BLaER1 (cell line): ENCODE data around the gene FBXO28.

Experiments used
- H3K27ac ChIP-seq: shearing (Covaris generic); formaldehyde crosslinking; 2 replicates; pipeline ENCODE4 v1.8.1; 2022
- H3K27me3 ChIP-seq: shearing (Covaris generic); formaldehyde crosslinking; 2 replicates; pipeline ENCODE4 v1.8.1; 2022
- H3K36me3 ChIP-seq: shearing (Covaris generic); formaldehyde crosslinking; 2 replicates; pipeline ENCODE4 v1.8.1; 2022
- H3K4me1 ChIP-seq: shearing (Covaris generic); formaldehyde crosslinking; 2 replicates; pipeline ENCODE4 v1.8.1; 2022
- H3K4me2 ChIP-seq: shearing (Covaris generic); formaldehyde crosslinking; 2 replicates; pipeline ENCODE4 v1.8.1; 2022
- H3K4me3 ChIP-seq: shearing (Covaris generic); formaldehyde crosslinking; 2 replicates; pipeline ENCODE4 v1.8.1; 2022
- H3K9ac ChIP-seq: shearing (Covaris generic); formaldehyde crosslinking; 2 replicates; pipeline ENCODE4 v1.8.1; 2022
- H3K9me3 ChIP-seq: shearing (Covaris generic); formaldehyde crosslinking; 2 replicates; pipeline ENCODE4 v1.8.1; 2022
- H4K20me1 ChIP-seq: shearing (Covaris generic); formaldehyde crosslinking; 2 replicates; pipeline ENCODE4 v1.8.1; 2022
- Cebpa-rat ChIP-seq: shearing (Covaris generic); IDR thresholded peaks from 2 replicates; pipeline ENCODE4 v1.8.1; 2022

The FBXO28 gene

DNA sequence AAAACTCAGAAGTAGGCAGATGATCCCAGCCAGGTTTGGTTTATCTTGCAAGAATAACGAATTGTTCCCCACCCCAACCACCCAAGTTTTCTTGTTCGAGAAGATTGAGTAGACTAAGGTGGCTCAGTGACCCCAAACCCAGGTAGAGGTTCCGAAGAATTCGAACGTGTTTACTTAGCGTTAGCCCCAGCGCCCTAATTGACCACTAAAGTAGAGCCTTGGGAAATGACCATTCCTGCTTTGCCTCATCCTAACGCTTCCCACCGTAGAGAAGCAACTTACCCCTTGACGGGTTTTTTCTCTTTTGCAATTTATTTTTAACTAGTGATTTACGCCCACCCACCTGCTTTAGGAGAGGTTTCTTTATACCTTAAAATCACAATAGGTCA lies 870 bp downstream of the FBXO28 start:
- no peak for TF ChIP-seq Cebpa-rat
- Histone ChIP-seq H3K9me3 (no peaks in the 10 kb centered on the region), H3K36me3 (peaks cover 10% of the 10 kb centered on the region; the same call in 1 of the 2 replicates), H3K4me2 (peak overlapping the region; percentile 93), H3K9ac (peak overlapping the region; percentile 97), H4K20me1 (peaks cover 49% of the 10 kb centered on the region), H3K4me3 (peak overlapping the region; percentile 96), H3K27ac (peak overlapping the region; percentile 96), H3K27me3 (no peaks in the 10 kb centered on the region), H3K4me1 (peaks cover 32% of the 10 kb centered on the region)

DNA sequence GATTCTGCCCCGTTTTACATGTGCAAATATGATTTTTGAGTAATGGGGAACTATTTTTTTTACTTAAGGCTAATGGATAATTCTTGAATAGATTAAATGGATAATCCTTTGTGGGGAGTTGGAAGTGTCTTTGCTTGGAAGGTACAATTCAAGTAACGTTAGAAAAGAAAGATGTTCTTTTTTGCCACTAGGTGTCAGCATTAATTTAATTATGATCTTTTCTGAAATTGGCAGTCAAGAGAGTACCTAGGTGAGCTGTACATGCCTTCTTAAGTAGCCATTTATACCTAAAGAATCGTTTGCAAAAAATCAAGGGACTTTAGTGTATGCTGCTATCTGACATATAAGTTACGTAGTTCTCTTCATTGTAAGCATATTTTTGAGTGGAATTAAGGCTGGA lies 2.2 kb downstream of the FBXO28 start:
- Histone ChIP-seq H4K20me1 (peaks cover 62% of the 10 kb centered on the region), H3K4me2 (peak overlapping the region; percentile 93), H3K27me3 (no peaks in the 10 kb centered on the region), H3K4me3 (no peak overlapping the region), H3K4me1 (peaks cover 32% of the 10 kb centered on the region), H3K36me3 (peaks cover 18% of the 10 kb centered on the region; the same call in 1 of the 2 replicates), H3K9ac (no peak overlapping the region), H3K9me3 (no peaks in the 10 kb centered on the region), H3K27ac (no peak overlapping the region)
- no peak for TF ChIP-seq Cebpa-rat

GRCh38 chr1:224118688-224119087 lies 4.8 kb downstream of the FBXO28 start:
- no peak for TF ChIP-seq Cebpa-rat
- Histone ChIP-seq H3K9ac (no peak overlapping the region), H3K4me3 (no peak overlapping the region), H3K27ac (no peak overlapping the region), H3K27me3 (no peaks in the 10 kb centered on the region), H3K4me1 (peaks cover 22% of the 10 kb centered on the region; the same call in 1 of the 2 replicates), H3K4me2 (no peak overlapping the region), H3K9me3 (no peaks in the 10 kb centered on the region), H3K36me3 (peaks cover 21% of the 10 kb centered on the region), H4K20me1 (peaks cover 88% of the 10 kb centered on the region)

GRCh38 chr1:224123136-224123535 lies 9.2 kb downstream of the FBXO28 start:
- H3K4me2 ChIP-seq = no peak overlapping the region
- H3K36me3 ChIP-seq = peaks cover 42% of the 10 kb centered on the region
- TF ChIP-seq Cebpa-rat = no peak
- H3K4me3 ChIP-seq = no peak overlapping the region
- H4K20me1 ChIP-seq = peaks cover 98% of the 10 kb centered on the region
- no peaks in the 10 kb centered on the region for H3K4me1 ChIP-seq
- no peak overlapping the region for H3K27ac ChIP-seq
- H3K9ac ChIP-seq = no peak overlapping the region
- no peaks in the 10 kb centered on the region for H3K27me3 ChIP-seq
- H3K9me3 ChIP-seq = no peaks in the 10 kb centered on the region

DNA sequence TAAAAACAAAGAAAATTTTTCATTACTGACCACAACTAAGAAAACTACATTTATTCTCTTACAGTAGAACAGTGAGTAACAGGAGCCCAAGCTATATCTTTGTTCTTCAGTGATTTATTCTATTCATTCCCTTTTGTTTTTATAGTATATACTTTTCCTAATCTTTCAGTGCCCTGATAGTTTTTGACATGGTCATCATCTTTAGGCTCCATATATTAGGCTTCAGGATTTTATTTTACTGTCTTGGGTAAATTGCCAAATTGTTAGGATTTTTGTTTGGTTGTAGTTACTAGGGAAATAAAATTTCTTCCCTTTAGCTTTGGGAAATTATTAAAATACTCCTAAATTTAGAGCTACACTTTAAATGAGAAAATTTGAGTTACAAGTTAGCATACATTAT lies 10.3 kb downstream of the FBXO28 start:
- Histone ChIP-seq H4K20me1 (peaks cover 87% of the 10 kb centered on the region), H3K36me3 (peaks cover 46% of the 10 kb centered on the region)

GRCh38 chr1:224127925-224128819 lies 14.3 kb downstream of the FBXO28 start:
- Histone ChIP-seq H3K27me3 (no peaks in the 10 kb centered on the region), H4K20me1 (peaks cover 48% of the 10 kb centered on the region)

More for the DNA sequence above, 10.3 kb downstream of the FBXO28 start:
- no peak overlapping the region for H3K27ac ChIP-seq
- H3K4me1 ChIP-seq = no peaks in the 10 kb centered on the region
- H3K4me2 ChIP-seq = no peak overlapping the region
- H3K4me3 ChIP-seq = no peak overlapping the region
- H3K9me3 ChIP-seq = no peaks in the 10 kb centered on the region
- H3K9ac ChIP-seq = no peak overlapping the region
- H3K27me3 ChIP-seq = no peaks in the 10 kb centered on the region
- no peak for TF ChIP-seq Cebpa-rat

DNA sequence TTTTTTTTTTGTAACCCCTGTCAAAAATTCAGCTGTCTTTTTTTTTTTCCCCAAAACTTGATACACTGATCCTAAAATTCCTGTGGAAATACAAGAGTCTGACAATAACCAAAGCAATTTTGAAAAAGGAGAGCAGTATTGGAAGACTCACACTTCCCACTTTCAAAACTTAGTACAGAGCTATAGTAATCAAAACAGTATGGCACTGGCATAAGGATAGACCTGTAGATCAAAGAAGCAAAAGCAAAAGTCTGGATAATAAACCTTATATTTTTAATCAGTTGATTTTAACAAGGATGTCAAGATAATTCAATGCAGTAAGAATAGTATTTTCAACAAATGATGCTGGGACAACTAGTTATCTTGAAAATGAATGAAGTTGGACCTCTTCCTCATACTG lies 17.3 kb downstream of the FBXO28 start:
- H3K4me1 ChIP-seq = no peaks in the 10 kb centered on the region
- peaks cover 17% of the 10 kb centered on the region for H4K20me1 ChIP-seq
- H3K9me3 ChIP-seq = peaks cover 14% of the 10 kb centered on the region; the same call in 1 of the 2 replicates
- no peak overlapping the region for H3K9ac ChIP-seq
- no peak overlapping the region for H3K27ac ChIP-seq
- no peak overlapping the region for H3K4me2 ChIP-seq
- no peak for TF ChIP-seq Cebpa-rat
- H3K36me3 ChIP-seq = peaks cover 83% of the 10 kb centered on the region
- H3K4me3 ChIP-seq = no peak overlapping the region
- no peaks in the 10 kb centered on the region for H3K27me3 ChIP-seq

More at GRCh38 chr1:224127925-224128819, 14.3 kb downstream of the FBXO28 start:
- Histone ChIP-seq H3K4me2 (no peak overlapping the region), H3K9me3 (peaks cover 14% of the 10 kb centered on the region; the same call in 1 of the 2 replicates), H3K4me3 (no peak overlapping the region), H3K4me1 (no peaks in the 10 kb centered on the region), H3K36me3 (peaks cover 71% of the 10 kb centered on the region), H3K27ac (no peak overlapping the region), H3K9ac (no peak overlapping the region)
- no peak for TF ChIP-seq Cebpa-rat

- no peaks in the 10 kb centered on the region for H3K27me3 ChIP-seq
- H3K4me1 ChIP-seq = no peaks in the 10 kb centered on the region
- H3K4me2 ChIP-seq = no peak overlapping the region
- peaks cover 87% of the 10 kb centered on the region for H3K36me3 ChIP-seq
- no peak overlapping the region for H3K9ac ChIP-seq
- H4K20me1 ChIP-seq = peaks cover under 1% of the 10 kb centered on the region; the same call in 1 of the 2 replicates
- H3K4me3 ChIP-seq = no peak overlapping the region
- TF ChIP-seq Cebpa-rat = no peak
- H3K27ac ChIP-seq = no peak overlapping the region
- peaks cover 14% of the 10 kb centered on the region; the same call in 1 of the 2 replicates for H3K9me3 ChIP-seq
Measured at GRCh38 chr1:224132901-224133300, 19.0 kb downstream of the FBXO28 start.

- no peaks in the 10 kb centered on the region for H3K4me1 ChIP-seq
- peaks cover 93% of the 10 kb centered on the region for H3K36me3 ChIP-seq
- no peak overlapping the region for H3K4me3 ChIP-seq
- no peak overlapping the region for H3K4me2 ChIP-seq
- no peaks in the 10 kb centered on the region for H4K20me1 ChIP-seq
- H3K9me3 ChIP-seq = peaks cover 14% of the 10 kb centered on the region; the same call in 1 of the 2 replicates
- no peak overlapping the region for H3K27ac ChIP-seq
- TF ChIP-seq Cebpa-rat = no peak
- no peak overlapping the region for H3K9ac ChIP-seq
- H3K27me3 ChIP-seq = no peaks in the 10 kb centered on the region
Measured at GRCh38 chr1:224133741-224134299, 19.9 kb downstream of the FBXO28 start.

GRCh38 chr1:224137518-224137917 lies 23.6 kb downstream of the FBXO28 start:
- Histone ChIP-seq H3K9me3 (no peaks in the 10 kb centered on the region), H3K27me3 (no peaks in the 10 kb centered on the region), H4K20me1 (no peaks in the 10 kb centered on the region), H3K27ac (no peak overlapping the region), H3K9ac (no peak overlapping the region), H3K4me1 (no peaks in the 10 kb centered on the region), H3K4me3 (no peak overlapping the region), H3K36me3 (peaks cover 93% of the 10 kb centered on the region), H3K4me2 (no peak overlapping the region)
- TF ChIP-seq Cebpa-rat = no peak
